Endothelial cell of umbilical vein (primary cell): Measurements from ENCODE around the gene DNAJB8. TPM values are rescaled to one million over a fixed set of nuclear protein-coding genes. Genes with fewer than 3 reads are reported as not detected.

ENCODE experiments used
- BruUV-seq: library from RNA; stranded (reverse); fragments of 400-500 nt; replicated peaks from 2 replicates; lab custom pipeline; 2021; lab: Mats Ljungman, UMichigan
- CTCF ChIA-PET: fragments of 300-600, 350-600 bp; sonication (Branson Sonifier 250); formaldehyde crosslinking; loops from one replicate; lab custom pipeline; 2021; ENCODE audit warnings: antibody characterized with exemption, inconsistent platforms; lab: Charles Lee
- POLR2A ChIA-PET: fragments of 300-600, 350-600 bp; sonication (Branson Sonifier 250); formaldehyde crosslinking; loops from one replicate; lab custom pipeline; 2021; ENCODE audit warnings: antibody characterized with exemption, inconsistent platforms; lab: Charles Lee
- DNase-seq: peaks from one replicate; pipeline ENCODE4 v3.0.0-alpha.2; 2011; ENCODE audit warnings: low read depth, low spot score
- FAIRE-seq: peaks from 2 replicates; lab custom pipeline; 2011; peaks lifted over from hg19 to GRCh38; lab: Jason Lieb, UNC
- H2AFZ ChIP-seq: 2 replicates; pipeline ENCODE4 v1.6.0; 2012; ENCODE audit warnings: low read depth, low read length, control low read depth, inconsistent platforms
- H3K27ac ChIP-seq: 2 replicates; pipeline ENCODE4 v1.5.1; 2011; ENCODE audit warnings: low read depth, mild to moderate bottlenecking, control low read depth, low read length, moderate library complexity; ENCODE audit not compliant: insufficient read depth
- H3K27me3 ChIP-seq, 2 experiments: 2 replicates each; pipeline versions ENCODE4 v1.6.0 to v1.6.1; 2011; ENCODE audit warnings: low read length in 2 of 2, mixed read lengths in 1 of 2; ENCODE audit not compliant: control insufficient read depth in 2 of 2, insufficient read depth in 2 of 2
- H3K36me3 ChIP-seq, 2 experiments: 2 replicates in 1 of 2; 3 replicates in 1 of 2; pipeline ENCODE4 v1.5.1; 2011; ENCODE audit warnings: low read length in 2 of 2, mild to moderate bottlenecking in 1 of 2, moderate library complexity in 1 of 2; ENCODE audit not compliant: control insufficient read depth in 2 of 2, insufficient read depth in 2 of 2; ENCODE audit errors: extremely low read depth in 1 of 2
- H3K4me1 ChIP-seq: 3 replicates; pipeline ENCODE4 v1.5.1; 2011; ENCODE audit warnings: mild to moderate bottlenecking, low read length; ENCODE audit not compliant: control insufficient read depth, insufficient read depth; ENCODE audit errors: extremely low read depth
- H3K4me2 ChIP-seq: 2 replicates; pipeline ENCODE4 v1.6.1; 2011; ENCODE audit warnings: low read length, control low read depth, mixed read lengths; ENCODE audit not compliant: insufficient read depth
- H3K4me3 ChIP-seq, 3 experiments: fragments of 200-600 bp in 1 of 3; sonication (generic), shearing (Covaris generic) in 1 of 3; replicated peaks in 1 of 3; 2 replicates each; pipeline ENCODE4 v1.5.1; 2011 to 2016; ENCODE audit warnings: control low read depth in 3 of 3, low read length in 3 of 3, mild to moderate bottlenecking in 2 of 3, inconsistent platforms in 1 of 3, low read depth in 1 of 3, moderate library complexity in 1 of 3; ENCODE audit not compliant: insufficient read depth in 1 of 3
- H3K79me2 ChIP-seq: 2 replicates; pipeline ENCODE4 v1.6.0; 2012; ENCODE audit warnings: low read length, inconsistent platforms; ENCODE audit not compliant: control insufficient read depth, insufficient read depth
- H3K9ac ChIP-seq: replicated peaks from 2 replicates; pipeline ENCODE3; 2011; ENCODE audit warnings: low read length, control low read depth; ENCODE audit not compliant: insufficient read depth; ENCODE audit errors: extremely low read depth
- H3K9me1 ChIP-seq: replicated peaks from 3 replicates; pipeline ENCODE4 v1.6.0; 2011; ENCODE audit warnings: mild to moderate bottlenecking, low read length; ENCODE audit not compliant: control insufficient read depth, insufficient read depth; ENCODE audit errors: extremely low read depth
- H3K9me3 ChIP-seq: replicated peaks from 2 replicates; pipeline ENCODE4 v1.5.1; 2012; ENCODE audit warnings: low read length, inconsistent platforms; ENCODE audit not compliant: control insufficient read depth, insufficient read depth
- H4K20me1 ChIP-seq: replicated peaks from 2 replicates; pipeline ENCODE3; 2011; ENCODE audit warnings: mild to moderate bottlenecking, low read length; ENCODE audit not compliant: control insufficient read depth, insufficient read depth; ENCODE audit errors: extremely low read depth
- EZH2 ChIP-seq: IDR thresholded peaks from 2 replicates; pipeline ENCODE4 v1.6.1; 2012; ENCODE audit warnings: borderline replicate concordance, low read depth, mild to moderate bottlenecking, moderate library complexity, low read length, inconsistent platforms; ENCODE audit not compliant: severe bottlenecking
- GATA2 ChIP-seq: IDR thresholded peaks from 2 replicates; pipeline ENCODE4 v1.7.0; 2011; ENCODE audit warnings: low read depth, mild to moderate bottlenecking, moderate library complexity, mixed read lengths, low read length; ENCODE audit not compliant: insufficient read length, insufficient read depth
- JUN ChIP-seq: IDR thresholded peaks from 2 replicates; pipeline ENCODE4 v1.6.1; 2011; ENCODE audit warnings: borderline replicate concordance, low read depth; ENCODE audit not compliant: insufficient read length, insufficient read depth
- MYC ChIP-seq: IDR thresholded peaks from one replicate; pipeline ENCODE4 v1.6.1; 2011; ENCODE audit warnings: mild to moderate bottlenecking, low read depth, low read length
- POLR2A ChIP-seq: IDR thresholded peaks from 2 replicates; pipeline ENCODE4 v1.6.1; 2012; ENCODE audit warnings: low read depth, mild to moderate bottlenecking, control low read depth, low read length
- dilution Hi-C: fragments of 300-500 bp; cut with MboI; formaldehyde crosslinking; loops from one replicate; pipeline ENCODE4 v1.15.0; 2019; ENCODE audit warnings: low sequenced_read_pairs; ENCODE audit not compliant: extremely low pct_ligation_motif_present
- intact Hi-C: fragments of 100-400 bp; cut with micrococcal nuclease; formaldehyde crosslinking; loops from one replicate; pipeline ENCODE4 v1.10.0; 2022
- polyA plus RNA-seq, 4 experiments: library from polyadenylated mRNA; depleted of rRNA in 3 of 4; stranded (reverse) in 3 of 4; unstranded in 1 of 4; fragments of >200 nt; gene quantifications; 2 replicates each; pipeline versions ENCODE4 v1.2.1 to v1.2.3, GENCODE V29; 2011 to 2012; ENCODE audit warnings: missing spikeins in 1 of 4
- total RNA-seq: library from RNA; stranded (reverse); gene quantifications from 2 replicates; pipeline ENCODE4 v1.2.3, GENCODE V29; 2021
- TF ChIP-seq, protein P1 (sequence below), 2 donors: IDR thresholded peaks; 1 replicate in 1 of 2; 2 replicates in 1 of 2; pipeline ENCODE4 v1.5.1; 2011; ENCODE audit warnings: low read length in 2 of 2, mild to moderate bottlenecking in 2 of 2, moderate library complexity in 2 of 2, control low read depth in 1 of 2, inconsistent platforms in 1 of 2, low read depth in 1 of 2; ENCODE audit not compliant: insufficient read depth in 1 of 2; ENCODE audit errors: extremely low read depth in 1 of 2
- TF ChIP-seq, protein P2 (sequence below): IDR thresholded peaks from 2 replicates; pipeline ENCODE4 v1.6.1; 2011; ENCODE audit not compliant: insufficient read depth, insufficient read length

The DNAJB8 gene
- total and polyA plus RNA-seq, 2 donors (not counting 3 experiments of a cell fraction or from before 2014, with no cell fraction given) = not detected

DNA sequence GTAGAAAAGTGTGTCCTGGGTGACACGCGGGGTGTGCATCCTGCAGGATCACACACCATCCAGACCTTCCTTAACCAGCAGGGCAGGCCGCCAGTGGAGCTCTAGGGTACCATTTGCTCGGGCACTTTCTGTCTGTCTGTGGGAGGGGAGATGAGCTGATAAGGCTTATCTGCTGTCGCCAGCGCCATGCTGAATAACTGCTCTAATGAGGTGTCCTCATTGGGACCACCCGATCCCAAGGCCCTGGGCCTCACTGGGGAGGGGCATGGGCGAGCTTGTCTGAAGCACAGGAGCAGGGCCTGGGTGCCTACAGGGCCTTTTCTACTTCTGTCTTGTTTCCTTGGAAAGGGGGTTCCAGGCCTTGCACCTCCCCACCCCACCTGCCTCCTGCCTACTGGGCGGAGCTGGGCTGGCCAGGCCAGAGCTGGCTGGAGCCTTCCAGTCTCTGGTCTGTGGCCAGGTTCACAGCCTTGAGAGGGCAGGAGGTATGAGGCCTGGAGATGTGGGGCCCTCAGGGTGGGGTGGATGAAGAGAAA, 28.8 kb upstream of the DNAJB8 start:
- DNase-seq (no peak), FAIRE-seq (no peak)
- POLR2A ChIA-PET = no interaction called here
- Histone ChIP-seq H3K36me3 (no peaks in the 10 kb centered on the region), H3K4me2 (no peak overlapping the region), H3K27me3 (no peaks in the 10 kb centered on the region), H3K9me3 (no peaks in the 10 kb centered on the region), H3K27ac (no peak overlapping the region), H2AFZ (no peak overlapping the region), H3K4me1 (peaks cover 13% of the 10 kb centered on the region), H3K9me1 (no peaks in the 10 kb centered on the region), H3K9ac (no peak overlapping the region), H4K20me1 (no peaks in the 10 kb centered on the region), H3K79me2 (peaks cover 53% of the 10 kb centered on the region), H3K4me3 (no peak overlapping the region)
- CTCF ChIA-PET = interaction anchor here (2.0 to 5.3 kb wide), 3 partner anchors 14 to 89 kb away, joined by 11 to 52 read pairs (median 42); no protein-coding TSS in a partner anchor
- dilution Hi-C loops = no loop called here
- BruUV-seq = no TSS peak
- intact Hi-C loops = loop anchor here (5.0 kb wide), 1 partner anchor 268 kb away; no protein-coding TSS in a partner anchor
- peak; percentile 16 for TF ChIP-seq GATA2
- TF ChIP-seq, protein P1, sequence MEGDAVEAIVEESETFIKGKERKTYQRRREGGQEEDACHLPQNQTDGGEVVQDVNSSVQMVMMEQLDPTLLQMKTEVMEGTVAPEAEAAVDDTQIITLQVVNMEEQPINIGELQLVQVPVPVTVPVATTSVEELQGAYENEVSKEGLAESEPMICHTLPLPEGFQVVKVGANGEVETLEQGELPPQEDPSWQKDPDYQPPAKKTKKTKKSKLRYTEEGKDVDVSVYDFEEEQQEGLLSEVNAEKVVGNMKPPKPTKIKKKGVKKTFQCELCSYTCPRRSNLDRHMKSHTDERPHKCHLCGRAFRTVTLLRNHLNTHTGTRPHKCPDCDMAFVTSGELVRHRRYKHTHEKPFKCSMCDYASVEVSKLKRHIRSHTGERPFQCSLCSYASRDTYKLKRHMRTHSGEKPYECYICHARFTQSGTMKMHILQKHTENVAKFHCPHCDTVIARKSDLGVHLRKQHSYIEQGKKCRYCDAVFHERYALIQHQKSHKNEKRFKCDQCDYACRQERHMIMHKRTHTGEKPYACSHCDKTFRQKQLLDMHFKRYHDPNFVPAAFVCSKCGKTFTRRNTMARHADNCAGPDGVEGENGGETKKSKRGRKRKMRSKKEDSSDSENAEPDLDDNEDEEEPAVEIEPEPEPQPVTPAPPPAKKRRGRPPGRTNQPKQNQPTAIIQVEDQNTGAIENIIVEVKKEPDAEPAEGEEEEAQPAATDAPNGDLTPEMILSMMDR (IDR thresholded peaks at IDR 0.05; ENCODE audit: extremely low read depth in 1 of 2, insufficient read depth in 1 of 2, low read depth in 1 of 2, low read length in 2 of 2) = no peak

DNA sequence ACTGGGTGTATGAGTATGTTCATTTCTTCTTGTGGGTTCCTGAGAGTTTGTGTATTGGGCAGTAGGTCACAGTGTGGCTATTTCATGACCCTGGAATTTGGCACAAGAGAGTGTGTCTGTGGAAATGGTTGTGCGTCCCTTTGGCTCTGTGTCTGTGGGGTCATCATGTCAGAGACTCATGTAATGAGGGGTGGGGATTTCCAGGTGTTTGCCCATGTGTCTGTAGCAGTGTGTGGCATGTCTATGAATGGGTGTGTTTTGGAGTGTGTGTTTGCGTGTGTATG, 27.6 kb upstream of the DNAJB8 start:
- no TSS peak for BruUV-seq
- ChIA-PET CTCF (interaction anchor here (5.3 kb wide), 1 partner anchor 13 kb away, joined by 42 read pairs; no protein-coding TSS in a partner anchor), POLR2A (no interaction called here)
- no peaks in the 10 kb centered on the region for H3K36me3 ChIP-seq
- intact Hi-C loops (loop anchor here (5.0 kb wide), 1 partner anchor 397 kb away; no protein-coding TSS in a partner anchor), dilution Hi-C loops (no loop called here)
- H3K27me3 ChIP-seq = no peaks in the 10 kb centered on the region
- H3K9ac ChIP-seq = no peak overlapping the region
- no peak overlapping the region for H2AFZ ChIP-seq
- FAIRE-seq (no peak), DNase-seq (no peak)
- no peaks in the 10 kb centered on the region for H3K9me3 ChIP-seq
- peaks cover 13% of the 10 kb centered on the region for H3K4me1 ChIP-seq
- peaks cover 65% of the 10 kb centered on the region for H3K79me2 ChIP-seq
- no peak overlapping the region for H3K4me3 ChIP-seq
- TF ChIP-seq MYC (no peak), JUN (no peak), POLR2A (peak; percentile 34), EZH2 (no peak)
- TF ChIP-seq, protein P1 (IDR thresholded peaks at IDR 0.05; ENCODE audit: extremely low read depth in 1 of 2, insufficient read depth in 1 of 2, low read depth in 1 of 2, low read length in 2 of 2) = no peak
- TF ChIP-seq, protein P2, sequence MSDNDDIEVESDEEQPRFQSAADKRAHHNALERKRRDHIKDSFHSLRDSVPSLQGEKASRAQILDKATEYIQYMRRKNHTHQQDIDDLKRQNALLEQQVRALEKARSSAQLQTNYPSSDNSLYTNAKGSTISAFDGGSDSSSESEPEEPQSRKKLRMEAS = no peak
- H3K4me2 ChIP-seq = no peak overlapping the region
- H3K9me1 ChIP-seq = no peaks in the 10 kb centered on the region
- H3K27ac ChIP-seq = no peak overlapping the region
- no peaks in the 10 kb centered on the region for H4K20me1 ChIP-seq
